ENCODE data around the gene ANO10.

ANO10 gene

GRCh38 chr3:43317461-43318316, 304.1 kb downstream of the ANO10 start:
- no peak overlapping the region for H3K4me3 ChIP-seq (ENCODE audit: low read length)
- H2AFZ ChIP-seq (ENCODE audit: low read depth, low read length): no peak overlapping the region
- no peaks in the 10 kb centered on the region for H3K27me3 ChIP-seq (ENCODE audit: insufficient read depth, low read length)
- H3K9me3 ChIP-seq (ENCODE audit: low read length): no peaks in the 10 kb centered on the region
- H3K36me3 ChIP-seq (ENCODE audit: insufficient read depth, low read length): peaks cover 2% of the 10 kb centered on the region
- no peaks in the 10 kb centered on the region for H3K4me1 ChIP-seq (ENCODE audit: insufficient read depth, low read length)

- Histone ChIP-seq H3K4me1 (ENCODE audit: insufficient read depth, low read length) (no peaks in the 10 kb centered on the region), H3K36me3 (ENCODE audit: insufficient read depth, low read length) (peaks cover 2% of the 10 kb centered on the region), H3K9me3 (ENCODE audit: low read length) (no peaks in the 10 kb centered on the region), H2AFZ (ENCODE audit: low read depth, low read length) (no peak overlapping the region), H3K27me3 (ENCODE audit: insufficient read depth, low read length) (no peaks in the 10 kb centered on the region), H3K4me3 (ENCODE audit: low read length) (no peak overlapping the region)
Measured at GRCh38 chr3:43316783-43317460, 304.9 kb downstream of the ANO10 start.

All from neuron (in vitro differentiated cells).